T-cell (primary cell): ENCODE results near the gene ZNF74. TPM values are rescaled to one million over a fixed set of nuclear protein-coding genes. Genes with fewer than 3 reads are reported as not detected.
"Not testable (repeated sequence)": the region's sequence is repeated elsewhere in the genome, so short reads cannot be mapped to it uniquely, and the experiment has no call there.

Experiments used
- ATAC-seq, 4 experiments: fragments of 200-7000 bp in 3 of 4; fragments of 150-1000 bp in 1 of 4; cut with Tn5 transposase; replicated peaks in 1 of 4; 1 replicate in 3 of 4; 2 replicates in 1 of 4; pipeline ENCODE4 v1.10.0; 2021; ENCODE audit warnings: moderate library complexity in 3 of 4, mild to moderate bottlenecking in 2 of 4, moderate number of reproducible peaks in 1 of 4
- CTCF ChIA-PET, 2 donors: fragments of 300-600 bp; sonication (Branson Sonifier 250); formaldehyde crosslinking; loops; one replicate each; lab custom pipeline; 2022; ENCODE audit warnings: antibody characterized with exemption in 2 of 2; lab: Charles Lee
- POLR2A ChIA-PET, 2 donors: fragments of 300-600 bp; sonication (Branson Sonifier 250); formaldehyde crosslinking; loops; one replicate each; lab custom pipeline; 2022; ENCODE audit warnings: antibody characterized with exemption in 2 of 2; lab: Charles Lee
- DNase-seq, 35 experiments: peaks; one replicate each; pipeline versions ENCODE4 v3.0.0 to v3.0.0-alpha.2; 2013 to 2023
- H3K27ac ChIP-seq: one replicate; pipeline ENCODE4 v1.5.1; 2013; ENCODE audit warnings: low read length
- H3K27me3 ChIP-seq, 2 experiments: replicated peaks in 1 of 2; 1 replicate in 1 of 2; 2 replicates in 1 of 2; pipeline versions ENCODE4 v1.6.1 to v1.7.0; 2013; ENCODE audit warnings: low read length in 1 of 2, mixed read lengths in 1 of 2; ENCODE audit not compliant: control insufficient read depth in 2 of 2, insufficient read depth in 2 of 2; ENCODE audit errors: extremely low read depth in 1 of 2
- H3K36me3 ChIP-seq, 2 donors: 1 replicate in 1 of 2; 2 replicates in 1 of 2; pipeline versions ENCODE4 v1.6.1 to v1.7.0; 2013; ENCODE audit warnings: low read length in 1 of 2; ENCODE audit not compliant: control insufficient read depth in 2 of 2, insufficient read depth in 1 of 2; ENCODE audit errors: extremely low read depth in 1 of 2
- H3K4me1 ChIP-seq, 2 experiments: 1 replicate in 1 of 2; 2 replicates in 1 of 2; pipeline versions ENCODE4 v1.6.1 to v1.7.0; 2013; ENCODE audit warnings: low read length in 2 of 2, mixed read lengths in 1 of 2; ENCODE audit not compliant: insufficient read depth in 2 of 2, control insufficient read depth in 1 of 2; ENCODE audit errors: extremely low read depth in 1 of 2
- H3K4me3 ChIP-seq, 2 donors: 1 replicate in 1 of 2; 2 replicates in 1 of 2; pipeline versions ENCODE4 v1.5.1 to v1.7.0; 2013; ENCODE audit warnings: mild to moderate bottlenecking in 2 of 2, low read length in 1 of 2, moderate library complexity in 1 of 2; ENCODE audit not compliant: control insufficient read depth in 1 of 2; ENCODE audit errors: extremely low read depth in 1 of 2
- H3K9me3 ChIP-seq: 2 replicates; pipeline ENCODE4 v1.7.0; 2013
- H3K27ac Mint-ChIP-seq, 2 donors: one replicate each; pipeline ENCODE4 v1.8.0; 2020 to 2021; ENCODE audit warnings: mild to moderate bottlenecking in 2 of 2, mixed read lengths in 2 of 2
- H3K27me3 Mint-ChIP-seq, 2 donors: one replicate each; pipeline ENCODE4 v1.8.0; 2021 to 2022; ENCODE audit warnings: mixed read lengths in 2 of 2
- H3K36me3 Mint-ChIP-seq: one replicate; pipeline ENCODE4 v1.8.0; 2021; ENCODE audit warnings: mixed read lengths
- H3K4me1 Mint-ChIP-seq, 3 donors: one replicate each; pipeline ENCODE4 v1.8.0; 2020 to 2022; ENCODE audit warnings: mixed read lengths in 3 of 3, mild to moderate bottlenecking in 1 of 3
- H3K4me3 Mint-ChIP-seq, 3 donors: one replicate each; pipeline ENCODE4 v1.8.0; 2020 to 2022; ENCODE audit warnings: mild to moderate bottlenecking in 3 of 3, mixed read lengths in 3 of 3, moderate library complexity in 3 of 3
- H3K9me3 Mint-ChIP-seq, 3 donors: one replicate each; pipeline ENCODE4 v1.8.0; 2020 to 2022; ENCODE audit warnings: mixed read lengths in 3 of 3
- WGBS: methylation state at CpG from one replicate; pipeline ENCODE4 v1.1.5; 2013; ENCODE audit warnings: missing lambda C conversion rate; ENCODE audit not compliant: insufficient coverage; 5-methylcytosine and 5-hydroxymethylcytosine counted together
- total RNA-seq, 35 experiments: library from RNA in 6 of 35; stranded (reverse) in 6 of 35; fragments of 120-200 nt in 1 of 35; gene quantifications; one replicate each; pipeline versions ENCODE4 v1.2.1 to v1.2.4 and lab custom pipeline; 2013 to 2026

ZNF74 gene
- total RNA-seq, 5 donors from 2014 or later (not counting 1 experiment from before 2014, with no cell fraction given) = 6.8 to 19.7 (median 17.3) TPM

- peaks cover 0 to 6% (median 4%) of the 10 kb centered on the region in 3 donors for H3K9me3 Mint-ChIP-seq
- peaks cover 14 to 16% (median 16%) of the 10 kb centered on the region in 3 donors for H3K4me1 Mint-ChIP-seq
- ChIA-PET POLR2A (no interaction called here), CTCF (no interaction called here)
- H3K4me3 Mint-ChIP-seq = no peak overlapping the region
- ATAC-seq = no peak
- H3K27ac ChIP-seq = no peak overlapping the region
- H3K36me3 ChIP-seq = no peaks in the 10 kb centered on the region
- H3K9me3 ChIP-seq = no peaks in the 10 kb centered on the region
- no peaks in the 10 kb centered on the region for H3K36me3 Mint-ChIP-seq
- peaks cover 0 to 6% of the 10 kb centered on the region in 2 experiments for H3K27me3 ChIP-seq
- peaks cover 0 to 6% of the 10 kb centered on the region in 2 donors for H3K27me3 Mint-ChIP-seq
- peaks cover 7 to 19% of the 10 kb centered on the region in 2 experiments for H3K4me1 ChIP-seq
- no peak overlapping the region for H3K4me3 ChIP-seq
- DNase-seq = no peak
- WGBS = 78% methylated on average over 5 of the region's 5 CpGs
- no peak overlapping the region for H3K27ac Mint-ChIP-seq
Observed at GRCh38 chr22:20390394-20390907, 3.5 kb upstream of the ZNF74 start.

GRCh38 chr22:20391222-20391621 lies 2.7 kb upstream of the ZNF74 start:
- no peak for ATAC-seq
- Mint-ChIP-seq H3K27ac (no peak overlapping the region), H3K4me1 (peaks cover 22 to 24% (median 23%) of the 10 kb centered on the region in 3 donors), H3K27me3 (peaks cover 0 to 4% of the 10 kb centered on the region in 2 donors), H3K4me3 (no peak overlapping the region), H3K9me3 (peaks cover 0 to 6% (median 4%) of the 10 kb centered on the region in 3 donors), H3K36me3 (no peaks in the 10 kb centered on the region)
- 97% methylated on average over 3 of the region's 4 CpGs for WGBS
- no peak overlapping the region for H3K27ac ChIP-seq
- no peak overlapping the region for H3K4me3 ChIP-seq
- H3K4me1 ChIP-seq = peaks cover 8 to 24% of the 10 kb centered on the region in 2 experiments
- POLR2A ChIA-PET = no interaction called here
- no peak for DNase-seq
- CTCF ChIA-PET = no interaction called here
- peaks cover 0 to 6% of the 10 kb centered on the region in 2 experiments for H3K27me3 ChIP-seq
- no peaks in the 10 kb centered on the region for H3K9me3 ChIP-seq
- no peaks in the 10 kb centered on the region for H3K36me3 ChIP-seq

DNA sequence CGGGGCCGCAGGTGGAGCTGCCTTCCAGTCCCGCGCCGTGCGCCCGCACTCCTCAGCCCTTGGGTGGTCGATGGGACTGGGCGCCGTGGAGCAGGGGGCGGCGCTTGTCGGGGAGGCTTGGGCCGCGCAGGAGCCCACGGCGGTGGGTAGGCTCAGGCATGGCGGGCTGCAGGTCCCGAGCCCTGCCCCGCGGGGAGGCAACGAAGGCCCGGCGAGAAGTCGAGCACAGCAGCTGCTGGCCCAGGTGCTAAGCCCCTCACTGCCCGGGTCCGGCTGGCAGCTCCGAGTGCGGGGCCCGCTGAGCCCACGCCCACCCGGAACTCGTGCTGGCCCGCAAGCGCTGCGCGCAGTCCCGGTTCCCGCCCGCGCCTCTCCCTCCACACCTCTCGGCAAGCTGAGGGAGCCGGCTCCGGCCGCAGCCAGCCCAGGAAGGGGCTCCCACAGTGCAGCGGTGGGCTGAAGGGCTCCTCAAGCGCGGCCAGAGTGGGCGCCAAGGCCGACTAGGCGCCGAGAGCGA lies 1.5 kb upstream of the ZNF74 start:
- H3K4me3 Mint-ChIP-seq, H3K27me3 Mint-ChIP-seq, ATAC-seq, CTCF ChIA-PET, H3K4me3 ChIP-seq, DNase-seq, H3K27ac Mint-ChIP-seq, H3K27ac ChIP-seq, H3K9me3 Mint-ChIP-seq, H3K36me3 Mint-ChIP-seq, H3K36me3 ChIP-seq, H3K27me3 ChIP-seq, POLR2A ChIA-PET, H3K9me3 ChIP-seq: not testable (repeated sequence)
- peaks cover 30 to 36% (median 32%) of the 10 kb centered on the region in 3 donors for H3K4me1 Mint-ChIP-seq
- WGBS = 99% methylated on average over 50 of the region's 53 CpGs
- peaks cover 8 to 24% of the 10 kb centered on the region in 2 experiments for H3K4me1 ChIP-seq

DNA sequence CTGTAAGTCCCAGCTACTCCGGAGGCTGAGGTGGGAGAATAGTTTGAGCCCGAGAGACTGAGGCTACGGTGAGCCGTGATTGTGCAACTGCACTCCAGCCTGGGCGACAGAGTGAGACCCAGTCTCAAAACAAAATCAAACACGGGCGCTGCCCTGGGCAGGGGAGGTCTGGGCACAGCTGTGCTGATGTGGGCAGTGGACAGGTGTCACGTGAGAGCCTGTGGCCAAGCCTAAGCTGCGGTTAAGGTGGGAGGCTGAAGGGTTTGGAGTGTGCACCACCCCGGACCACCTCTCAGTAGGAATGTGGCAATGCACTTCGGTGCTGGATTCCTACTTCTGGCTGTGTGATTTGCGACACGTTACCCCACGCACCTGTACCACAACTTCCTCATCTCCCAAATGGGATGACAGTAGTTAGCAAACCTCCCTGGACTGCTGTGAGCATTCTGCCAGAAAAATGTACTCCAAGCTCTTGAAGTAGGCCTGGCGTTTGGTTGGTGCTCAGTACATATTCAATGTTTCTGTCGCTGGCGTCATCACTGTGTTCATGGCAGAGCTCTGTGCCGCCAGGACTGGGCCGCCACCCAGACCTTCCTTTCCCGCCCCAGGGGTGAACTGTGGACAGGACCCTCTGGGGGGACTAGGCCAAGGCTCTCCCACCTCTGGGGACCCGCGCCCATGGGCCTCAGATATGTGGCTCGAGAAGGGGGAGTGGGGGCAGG lies 807 bp upstream of the ZNF74 start:
- H3K4me3 Mint-ChIP-seq = peak overlapping the region; percentile 82 to 90 (median 89)
- peak overlapping the region; percentile 93 to 95 for H3K27ac Mint-ChIP-seq
- H3K4me1 Mint-ChIP-seq = peaks cover 33 to 39% (median 35%) of the 10 kb centered on the region in 3 donors
- no peaks in the 10 kb centered on the region for H3K36me3 ChIP-seq
- no peaks in the 10 kb centered on the region for H3K9me3 ChIP-seq
- peak overlapping the region; percentile 68 to 85 for H3K4me3 ChIP-seq
- H3K27me3 ChIP-seq = peaks cover 0 to 2% of the 10 kb centered on the region in 2 experiments
- H3K36me3 Mint-ChIP-seq = peaks cover 4% of the 10 kb centered on the region
- peak overlapping the region; percentile 63 for H3K27ac ChIP-seq
- peak in 1 of 35 experiments; percentile 14 for DNase-seq
- peaks cover 0 to 6% (median 4%) of the 10 kb centered on the region in 3 donors for H3K9me3 Mint-ChIP-seq
- peaks cover 8 to 24% of the 10 kb centered on the region in 2 experiments for H3K4me1 ChIP-seq
- POLR2A ChIA-PET = interaction anchor here in 1 of 2 donors (0.5 kb wide), 2 partner anchors 276 to 467 kb away, joined by 3 to 10 read pairs; partner anchors contain the start of gene TRMT2A
- ATAC-seq = no peak
- no peaks in the 10 kb centered on the region for H3K27me3 Mint-ChIP-seq
- 91% methylated on average over 10 of the region's 23 CpGs for WGBS
- CTCF ChIA-PET = no interaction called here

DNA sequence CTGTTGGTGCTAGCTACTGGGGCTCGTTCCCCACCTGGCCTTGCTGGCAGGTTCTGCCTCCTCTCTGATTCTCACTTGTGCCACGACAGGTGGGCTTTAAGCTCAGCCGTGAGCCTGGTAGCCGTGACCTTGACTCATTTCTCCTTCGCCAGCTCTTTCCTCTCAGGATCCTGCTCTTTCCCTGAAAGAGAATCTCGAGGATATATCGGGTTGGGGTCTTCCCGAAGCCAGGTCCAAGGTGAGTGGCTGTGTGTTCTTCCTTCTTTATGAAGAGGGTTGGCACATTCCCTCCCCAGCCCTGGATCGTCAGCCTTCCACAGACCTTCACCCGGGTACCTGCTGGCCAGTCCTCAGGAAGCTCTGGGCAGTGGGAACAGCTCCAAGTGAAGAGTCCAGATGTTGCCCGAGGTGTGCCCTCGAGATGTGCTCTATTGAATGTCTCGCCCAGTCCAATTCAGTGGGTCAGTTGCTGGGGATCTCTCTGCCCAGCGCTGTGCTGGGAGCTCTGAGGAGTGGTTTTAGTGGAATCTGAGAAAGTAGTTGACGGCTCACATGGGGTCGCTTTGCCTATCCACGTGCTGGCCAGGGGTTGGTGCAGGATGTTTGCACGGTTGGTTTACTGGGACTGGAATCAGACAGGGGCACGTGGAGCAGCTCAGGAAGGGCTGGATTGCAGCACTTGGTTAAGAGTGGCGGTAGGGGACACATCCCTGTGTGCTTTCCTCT lies 1.4 kb downstream of the ZNF74 start:
- Mint-ChIP-seq H3K9me3 (no peaks in the 10 kb centered on the region), H3K27ac (peak overlapping the region; percentile 28 to 43), H3K36me3 (peaks cover 4% of the 10 kb centered on the region), H3K27me3 (no peaks in the 10 kb centered on the region), H3K4me3 (peak overlapping the region; percentile 82 to 90 (median 89)), H3K4me1 (peaks cover 40 to 44% (median 44%) of the 10 kb centered on the region in 3 donors)
- no peaks in the 10 kb centered on the region for H3K27me3 ChIP-seq
- no peak for DNase-seq
- H3K4me3 ChIP-seq = no peak overlapping the region
- 90% methylated on average over 16 of the region's 20 CpGs for WGBS
- ChIA-PET POLR2A (no interaction called here), CTCF (no interaction called here)
- H3K27ac ChIP-seq = no peak overlapping the region
- ATAC-seq = no peak
- no peaks in the 10 kb centered on the region for H3K9me3 ChIP-seq
- H3K36me3 ChIP-seq = peaks cover 0 to 2% of the 10 kb centered on the region in 2 donors
- peaks cover 8 to 24% of the 10 kb centered on the region in 2 experiments for H3K4me1 ChIP-seq

DNA sequence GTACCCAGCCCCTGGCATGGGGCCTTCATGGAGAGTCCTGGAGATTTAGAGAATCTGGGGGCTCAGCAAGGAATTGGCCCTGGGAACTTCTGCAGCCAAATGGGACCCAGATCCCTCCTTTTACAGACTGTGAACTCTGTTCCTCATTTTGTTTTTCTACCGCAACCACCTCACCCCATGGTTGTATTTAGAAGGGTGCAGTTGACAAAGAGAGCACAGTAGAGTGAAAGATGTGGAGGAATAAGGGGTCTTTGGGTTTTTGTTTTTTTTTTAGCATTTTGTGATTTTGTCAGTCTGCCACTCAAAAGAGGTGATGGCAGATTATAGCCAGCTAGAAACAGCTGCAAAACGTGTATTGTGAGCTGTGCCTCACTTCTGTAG lies 1.9 kb downstream of the ZNF74 start:
- Histone ChIP-seq H3K4me1 (peaks cover 8 to 24% of the 10 kb centered on the region in 2 experiments), H3K27me3 (no peaks in the 10 kb centered on the region), H3K9me3 (no peaks in the 10 kb centered on the region), H3K4me3 (no peak overlapping the region), H3K36me3 (peaks cover 3% of the 10 kb centered on the region in 2 donors), H3K27ac (no peak overlapping the region)
- ChIA-PET POLR2A (no interaction called here), CTCF (no interaction called here)
- peak overlapping the region; percentile 82 to 90 (median 89) for H3K4me3 Mint-ChIP-seq
- H3K36me3 Mint-ChIP-seq = peaks cover 4% of the 10 kb centered on the region
- ATAC-seq (no peak), DNase-seq (no peak)
- H3K27ac Mint-ChIP-seq = peak overlapping the region in 1 of 2 donors; percentile 10
- H3K27me3 Mint-ChIP-seq = no peaks in the 10 kb centered on the region
- 83% methylated on average over 1 of the region's 2 CpGs for WGBS
- H3K9me3 Mint-ChIP-seq = no peaks in the 10 kb centered on the region
- peaks cover 40 to 44% (median 44%) of the 10 kb centered on the region in 3 donors for H3K4me1 Mint-ChIP-seq
